ENCODE measurements around the gene LRRC59. TPM values are rescaled to one million over a fixed set of nuclear protein-coding genes. Genes with fewer than 3 reads are reported as not detected.

LRRC59 gene
- total and polyA plus RNA-seq, 2 of the 13 experiments (the other 11 are each of a cell fraction or from before 2014, with no cell fraction given) = 87.3 to 222 TPM

DNA sequence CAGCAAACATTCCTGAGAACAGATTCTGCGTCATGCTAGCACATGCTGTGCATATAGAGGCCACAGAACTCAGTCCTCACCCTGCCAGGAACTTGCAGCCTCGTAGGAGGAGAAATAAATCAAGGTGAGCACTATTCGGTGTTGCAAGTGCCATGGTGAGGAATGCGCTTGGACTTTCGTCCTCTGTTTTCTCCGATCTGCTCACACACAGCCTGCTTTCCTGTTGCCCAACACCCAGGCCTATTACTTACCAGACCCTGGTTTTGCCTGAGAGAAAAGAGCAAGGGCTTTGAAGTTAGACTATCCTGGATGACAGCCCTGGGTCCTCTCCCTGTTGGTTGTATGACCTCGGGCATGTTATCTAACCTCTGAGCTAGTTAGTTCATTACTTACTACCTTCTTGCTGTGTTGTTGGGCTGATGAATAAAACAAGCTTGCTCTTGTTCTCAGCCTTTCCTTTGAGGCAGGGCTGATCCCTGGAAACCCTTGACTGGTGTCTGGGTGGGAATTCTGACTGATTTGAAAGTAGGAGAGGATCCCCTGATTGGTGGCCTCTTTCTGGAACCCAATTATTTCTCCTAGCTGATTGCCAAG, 31.6 kb upstream of the LRRC59 start (continued):
- TF ChIP-seq, protein P1, sequence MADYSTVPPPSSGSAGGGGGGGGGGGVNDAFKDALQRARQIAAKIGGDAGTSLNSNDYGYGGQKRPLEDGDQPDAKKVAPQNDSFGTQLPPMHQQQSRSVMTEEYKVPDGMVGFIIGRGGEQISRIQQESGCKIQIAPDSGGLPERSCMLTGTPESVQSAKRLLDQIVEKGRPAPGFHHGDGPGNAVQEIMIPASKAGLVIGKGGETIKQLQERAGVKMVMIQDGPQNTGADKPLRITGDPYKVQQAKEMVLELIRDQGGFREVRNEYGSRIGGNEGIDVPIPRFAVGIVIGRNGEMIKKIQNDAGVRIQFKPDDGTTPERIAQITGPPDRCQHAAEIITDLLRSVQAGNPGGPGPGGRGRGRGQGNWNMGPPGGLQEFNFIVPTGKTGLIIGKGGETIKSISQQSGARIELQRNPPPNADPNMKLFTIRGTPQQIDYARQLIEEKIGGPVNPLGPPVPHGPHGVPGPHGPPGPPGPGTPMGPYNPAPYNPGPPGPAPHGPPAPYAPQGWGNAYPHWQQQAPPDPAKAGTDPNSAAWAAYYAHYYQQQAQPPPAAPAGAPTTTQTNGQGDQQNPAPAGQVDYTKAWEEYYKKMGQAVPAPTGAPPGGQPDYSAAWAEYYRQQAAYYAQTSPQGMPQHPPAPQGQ (CRISPR knock-in tag; IDR thresholded peaks at IDR 0.05; ENCODE audit: borderline replicate concordance) = no peak
- TF ChIP-seq IRF1 (CRISPR knock-in tag; IDR thresholded peaks at IDR 0.05; ENCODE audit: low read depth) = no peak
- TF ChIP-seq MAFK (conservative IDR thresholded peaks at IDR 0.05 in 1 of 2, IDR thresholded peaks at IDR 0.05 in 1 of 2; ENCODE audit: low read length in 2 of 2) = no peak
- TF ChIP-seq MATR3 (CRISPR knock-in tag; IDR thresholded peaks at IDR 0.05) = no peak
- TF ChIP-seq AKAP8 (CRISPR knock-in tag; IDR thresholded peaks at IDR 0.05) = no peak; the same call in 1 of the 2 replicates
- 0 out of 2 replicates have a peak, but pooled peaks have one; percentile 52 for TF ChIP-seq ZBTB8A (CRISPR knock-in tag; IDR thresholded peaks at IDR 0.05; ENCODE audit: borderline replicate concordance, low read depth)
- TF ChIP-seq PLSCR1 (CRISPR knock-in tag; IDR thresholded peaks at IDR 0.05; ENCODE audit: borderline replicate concordance) = no peak
- TF ChIP-seq ZNF879 (CRISPR knock-in tag; IDR thresholded peaks at IDR 0.05) = no peak
- TF ChIP-seq PCBP2 (optimal IDR thresholded peaks at IDR 0.05; ENCODE audit: low read depth, low read length, poor library complexity, severe bottlenecking) = no peak
- TF ChIP-seq SIN3B (IDR thresholded peaks at IDR 0.05; ENCODE audit: low read length) = no peak
- TF ChIP-seq ZNF121 (CRISPR knock-in tag; IDR thresholded peaks at IDR 0.05) = peak; percentile 19; the same call in 1 of the 2 replicates
- TF ChIP-seq ZNF207 (IDR thresholded peaks at IDR 0.05; ENCODE audit: borderline replicate concordance) = no peak
- no peak for TF ChIP-seq ZNF329 (CRISPR knock-in tag; IDR thresholded peaks at IDR 0.05; ENCODE audit: low read depth)
- TF ChIP-seq ZFAT (CRISPR knock-in tag; conservative IDR thresholded peaks at IDR 0.05) = no peak
- TF ChIP-seq ZNF749 (CRISPR knock-in tag; IDR thresholded peaks at IDR 0.05; ENCODE audit: borderline replicate concordance) = no peak
- peak; percentile 32 to 93; a peak in 2 of 4 replicates for TF ChIP-seq EP300 (IDR thresholded peaks at IDR 0.05; ENCODE audit: low read depth in 2 of 2, low read length in 2 of 2)
- TF ChIP-seq EP300 (CRISPR knock-in tag; IDR thresholded peaks at IDR 0.05; ENCODE audit: borderline replicate concordance) = peak; percentile 96
- no peak for TF ChIP-seq ATM (IDR thresholded peaks at IDR 0.05; ENCODE audit: borderline replicate concordance)
- TF ChIP-seq ARNTL (CRISPR knock-in tag; IDR thresholded peaks at IDR 0.05) = peak; percentile 79; the same call in 1 of the 2 replicates
- TF ChIP-seq, protein P2, sequence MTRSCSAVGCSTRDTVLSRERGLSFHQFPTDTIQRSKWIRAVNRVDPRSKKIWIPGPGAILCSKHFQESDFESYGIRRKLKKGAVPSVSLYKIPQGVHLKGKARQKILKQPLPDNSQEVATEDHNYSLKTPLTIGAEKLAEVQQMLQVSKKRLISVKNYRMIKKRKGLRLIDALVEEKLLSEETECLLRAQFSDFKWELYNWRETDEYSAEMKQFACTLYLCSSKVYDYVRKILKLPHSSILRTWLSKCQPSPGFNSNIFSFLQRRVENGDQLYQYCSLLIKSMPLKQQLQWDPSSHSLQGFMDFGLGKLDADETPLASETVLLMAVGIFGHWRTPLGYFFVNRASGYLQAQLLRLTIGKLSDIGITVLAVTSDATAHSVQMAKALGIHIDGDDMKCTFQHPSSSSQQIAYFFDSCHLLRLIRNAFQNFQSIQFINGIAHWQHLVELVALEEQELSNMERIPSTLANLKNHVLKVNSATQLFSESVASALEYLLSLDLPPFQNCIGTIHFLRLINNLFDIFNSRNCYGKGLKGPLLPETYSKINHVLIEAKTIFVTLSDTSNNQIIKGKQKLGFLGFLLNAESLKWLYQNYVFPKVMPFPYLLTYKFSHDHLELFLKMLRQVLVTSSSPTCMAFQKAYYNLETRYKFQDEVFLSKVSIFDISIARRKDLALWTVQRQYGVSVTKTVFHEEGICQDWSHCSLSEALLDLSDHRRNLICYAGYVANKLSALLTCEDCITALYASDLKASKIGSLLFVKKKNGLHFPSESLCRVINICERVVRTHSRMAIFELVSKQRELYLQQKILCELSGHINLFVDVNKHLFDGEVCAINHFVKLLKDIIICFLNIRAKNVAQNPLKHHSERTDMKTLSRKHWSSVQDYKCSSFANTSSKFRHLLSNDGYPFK (CRISPR knock-in tag; IDR thresholded peaks at IDR 0.05; ENCODE audit: borderline replicate concordance) = 0 out of 2 replicates have a peak, but pooled peaks have one; percentile 22
- TF ChIP-seq GLI4 (CRISPR knock-in tag; IDR thresholded peaks at IDR 0.05; ENCODE audit: borderline replicate concordance) = no peak
- TF ChIP-seq SNRNP70 (IDR thresholded peaks at IDR 0.05; ENCODE audit: low read depth, low read length) = no peak
- TF ChIP-seq TSC22D2 (CRISPR knock-in tag; IDR thresholded peaks at IDR 0.05; ENCODE audit: borderline replicate concordance) = 0 out of 2 replicates have a peak, but pooled peaks have one; percentile 26
- no peak for TF ChIP-seq MXD4 (CRISPR knock-in tag; IDR thresholded peaks at IDR 0.05)

All from HepG2 (cell line).